Trophoblast cell (in vitro differentiated cells and primary cell): ENCODE results near the gene TCTA.

ENCODE experiments used
- DNase-seq, 2 donors: peaks; one replicate each; pipeline ENCODE4 v3.0.0-alpha.2; 2016
- H2AFZ ChIP-seq: 2 replicates; pipeline ENCODE4 v1.6.1; 2013; ENCODE audit warnings: low read length, moderate library complexity, mild to moderate bottlenecking; ENCODE audit not compliant: insufficient read depth, poor library complexity
- H2AK5ac ChIP-seq: 2 replicates; pipeline ENCODE4 v1.6.1; 2013; ENCODE audit warnings: mild to moderate bottlenecking, low read length
- H2BK120ac ChIP-seq: 2 replicates; pipeline ENCODE4 v1.6.1; 2013; ENCODE audit warnings: low read length, mild to moderate bottlenecking, moderate library complexity; ENCODE audit not compliant: insufficient read depth, poor library complexity
- H2BK12ac ChIP-seq: 2 replicates; pipeline ENCODE4 v1.6.1; 2013; ENCODE audit warnings: mild to moderate bottlenecking, low read length, moderate library complexity
- H2BK5ac ChIP-seq: 2 replicates; pipeline ENCODE4 v1.6.1; 2013; ENCODE audit warnings: low read length, low read depth, moderate library complexity, mild to moderate bottlenecking; ENCODE audit not compliant: poor library complexity
- H3K14ac ChIP-seq: 2 replicates; pipeline ENCODE4 v1.6.1; 2013; ENCODE audit warnings: mild to moderate bottlenecking, low read length
- H3K18ac ChIP-seq: 2 replicates; pipeline ENCODE4 v1.6.1; 2013; ENCODE audit warnings: mild to moderate bottlenecking, low read length
- H3K23ac ChIP-seq: 2 replicates; pipeline ENCODE4 v1.6.1; 2013; ENCODE audit warnings: low read length
- H3K27ac ChIP-seq: 2 replicates; pipeline ENCODE4 v1.5.1; 2013; ENCODE audit warnings: low read depth, mild to moderate bottlenecking, inconsistent platforms, low read length, moderate library complexity
- H3K27me3 ChIP-seq: 2 replicates; pipeline ENCODE4 v1.6.1; 2013; ENCODE audit warnings: inconsistent platforms, mild to moderate bottlenecking, low read length, moderate library complexity; ENCODE audit not compliant: insufficient read depth
- H3K36me3 ChIP-seq, 2 experiments: 1 replicate in 1 of 2; 2 replicates in 1 of 2; pipeline ENCODE4 v1.6.1; 2013; ENCODE audit warnings: low read length in 2 of 2, mild to moderate bottlenecking in 2 of 2, moderate library complexity in 1 of 2; ENCODE audit not compliant: insufficient read depth in 2 of 2, control insufficient read depth in 1 of 2
- H3K4ac ChIP-seq: 2 replicates; pipeline ENCODE4 v1.6.1; 2013; ENCODE audit warnings: low read depth, mild to moderate bottlenecking, low read length, moderate library complexity
- H3K4me1 ChIP-seq, 2 experiments: 1 replicate in 1 of 2; 2 replicates in 1 of 2; pipeline ENCODE4 v1.6.1; 2013; ENCODE audit warnings: low read length in 2 of 2, mild to moderate bottlenecking in 2 of 2, moderate library complexity in 1 of 2; ENCODE audit not compliant: insufficient read depth in 2 of 2, control insufficient read depth in 1 of 2
- H3K4me2 ChIP-seq: 2 replicates; pipeline ENCODE4 v1.6.1; 2013; ENCODE audit warnings: inconsistent platforms, mild to moderate bottlenecking, low read length, moderate library complexity
- H3K4me3 ChIP-seq: 2 replicates; pipeline ENCODE4 v1.5.1; 2013; ENCODE audit warnings: mild to moderate bottlenecking, low read depth, low read length, inconsistent platforms
- H3K79me1 ChIP-seq: one replicate; pipeline ENCODE4 v1.6.1; 2013; ENCODE audit warnings: low read length
- H3K79me2 ChIP-seq: 2 replicates; pipeline ENCODE4 v1.6.1; 2013; ENCODE audit warnings: low read length, mild to moderate bottlenecking; ENCODE audit not compliant: control insufficient read depth, insufficient read depth, poor library complexity
- H3K9ac ChIP-seq: 2 replicates; pipeline ENCODE4 v1.6.1; 2013; ENCODE audit warnings: mild to moderate bottlenecking, low read length
- H3K9me3 ChIP-seq: 2 replicates; pipeline ENCODE4 v1.6.1; 2013; ENCODE audit warnings: low read depth, mild to moderate bottlenecking, control low read depth, inconsistent platforms, low read length; ENCODE audit not compliant: insufficient read depth
- H4K12ac ChIP-seq: 2 replicates; pipeline ENCODE4 v1.6.1; 2013; ENCODE audit warnings: low read depth, mild to moderate bottlenecking, low read length, moderate library complexity
- H4K8ac ChIP-seq: 2 replicates; pipeline ENCODE4 v1.6.1; 2013; ENCODE audit warnings: low read depth, mild to moderate bottlenecking, low read length, moderate library complexity
- H4K91ac ChIP-seq: one replicate; pipeline ENCODE4 v1.6.1; 2013; ENCODE audit warnings: low read depth, mild to moderate bottlenecking, low read length, moderate library complexity
- WGBS: extraction: QIAGEN DNeasy Blood & Tissue Kit; methylation state at CpG from one replicate; pipeline ENCODE4 v1.1.7; 2013; ENCODE audit warnings: missing lambda C conversion rate; ENCODE audit not compliant: insufficient read length, insufficient coverage; ENCODE audit errors: extremely low coverage; 5-methylcytosine and 5-hydroxymethylcytosine counted together

Gene TCTA

DNA sequence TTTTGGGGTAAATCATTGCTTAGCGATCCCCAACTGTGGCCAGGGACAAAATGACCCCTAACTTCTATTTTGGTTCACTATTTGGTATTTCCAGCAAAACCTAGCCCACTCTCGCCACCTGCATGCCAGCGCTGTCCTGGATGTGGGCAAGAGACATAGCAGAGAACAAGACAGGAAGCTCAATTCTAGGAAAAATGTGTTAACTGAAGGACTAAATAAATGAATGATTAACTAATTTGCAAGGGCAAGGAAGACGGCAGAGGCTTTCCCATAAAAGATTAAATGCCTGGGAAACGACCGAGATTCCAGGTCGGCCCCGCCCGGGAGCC is 16.5 kb downstream of the TCTA start:
- Histone ChIP-seq H3K4ac (peak overlapping the region; percentile 95), H3K79me1 (peaks cover 5% of the 10 kb centered on the region), H2BK12ac (no peak overlapping the region), H3K18ac (peak overlapping the region; percentile 100), H2AK5ac (no peak overlapping the region), H3K4me3 (peak overlapping the region; percentile 91), H3K4me1 (no peaks in the 10 kb centered on the region), H3K14ac (peak overlapping the region; percentile 100), H3K36me3 (peaks cover 18 to 20% of the 10 kb centered on the region in 2 experiments), H3K79me2 (peaks cover 2% of the 10 kb centered on the region), H4K12ac (peak overlapping the region; percentile 99), H3K9ac (peak overlapping the region; percentile 82), H3K9me3 (no peaks in the 10 kb centered on the region), H2AFZ (peak overlapping the region; percentile 97), H3K27me3 (no peaks in the 10 kb centered on the region), H3K23ac (no peak overlapping the region), H2BK120ac (peak overlapping the region; percentile 99), H3K4me2 (peak overlapping the region; percentile 89), H3K27ac (no peak overlapping the region), H4K91ac (peak overlapping the region; percentile 91), H4K8ac (peak overlapping the region; percentile 100), H2BK5ac (peak overlapping the region; percentile 88)
- WGBS = no CpG with 5 or more reads among the region's 9 CpGs
- no peak for DNase-seq

DNA sequence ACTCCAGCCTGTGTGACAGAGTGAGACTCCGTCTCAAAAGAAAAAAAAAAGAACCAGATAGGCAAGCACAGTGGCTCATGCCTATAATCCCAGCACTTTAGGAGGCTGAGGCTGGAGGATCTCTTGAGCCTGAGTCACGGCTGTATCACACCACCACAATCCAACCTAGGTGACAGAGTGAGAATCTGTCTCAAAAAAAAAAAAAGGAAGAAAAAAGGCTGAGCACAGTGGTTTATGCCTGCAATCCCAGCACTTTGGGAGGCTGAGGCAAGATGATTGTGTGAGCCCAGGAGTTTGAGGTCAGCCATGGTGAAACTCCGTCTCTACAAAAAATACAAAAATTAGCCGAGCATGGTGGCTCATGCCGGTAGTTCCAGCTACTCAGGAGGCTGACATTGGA is 22.5 kb downstream of the TCTA start:
- WGBS = no CpG with 5 or more reads among the region's 5 CpGs
- H3K9ac ChIP-seq = no peak overlapping the region
- H3K23ac ChIP-seq = no peak overlapping the region
- no peak overlapping the region for H2AK5ac ChIP-seq
- no peak overlapping the region for H2AFZ ChIP-seq
- H3K9me3 ChIP-seq = no peaks in the 10 kb centered on the region
- H2BK5ac ChIP-seq = no peak overlapping the region
- no peak overlapping the region for H2BK12ac ChIP-seq
- H3K27ac ChIP-seq = no peak overlapping the region
- H4K12ac ChIP-seq = no peak overlapping the region
- H3K27me3 ChIP-seq = no peaks in the 10 kb centered on the region
- no peak overlapping the region for H3K4me2 ChIP-seq
- H3K79me1 ChIP-seq = no peaks in the 10 kb centered on the region
- peak; percentile 60 to 61 for DNase-seq
- H3K14ac ChIP-seq = no peak overlapping the region
- no peaks in the 10 kb centered on the region for H3K4me1 ChIP-seq
- H3K79me2 ChIP-seq = no peaks in the 10 kb centered on the region
- H3K4ac ChIP-seq = no peak overlapping the region
- H4K91ac ChIP-seq = no peak overlapping the region
- no peaks in the 10 kb centered on the region for H3K36me3 ChIP-seq
- H3K18ac ChIP-seq = no peak overlapping the region
- no peak overlapping the region for H2BK120ac ChIP-seq
- H4K8ac ChIP-seq = no peak overlapping the region
- H3K4me3 ChIP-seq = no peak overlapping the region

- H3K14ac ChIP-seq = no peak overlapping the region
- H4K8ac ChIP-seq = no peak overlapping the region
- H3K27me3 ChIP-seq = no peaks in the 10 kb centered on the region
- no peak overlapping the region for H2AFZ ChIP-seq
- no peak overlapping the region for H3K23ac ChIP-seq
- H2BK120ac ChIP-seq = no peak overlapping the region
- H3K79me1 ChIP-seq = peaks cover 6% of the 10 kb centered on the region
- H3K27ac ChIP-seq = no peak overlapping the region
- H3K4me2 ChIP-seq = no peak overlapping the region
- no peaks in the 10 kb centered on the region for H3K79me2 ChIP-seq
- H2AK5ac ChIP-seq = no peak overlapping the region
- no peak overlapping the region for H4K12ac ChIP-seq
- H3K9me3 ChIP-seq = no peaks in the 10 kb centered on the region
- H2BK12ac ChIP-seq = no peak overlapping the region
- H3K4me1 ChIP-seq = peaks cover 2 to 4% of the 10 kb centered on the region in 2 experiments
- no peak overlapping the region for H3K9ac ChIP-seq
- no peaks in the 10 kb centered on the region for H3K36me3 ChIP-seq
- H3K4ac ChIP-seq = no peak overlapping the region
- DNase-seq = peak; percentile 71 to 82
- H2BK5ac ChIP-seq = no peak overlapping the region
- no peak overlapping the region for H3K18ac ChIP-seq
- no CpG with 5 or more reads among the region's 5 CpGs for WGBS
- peak overlapping the region; percentile 14 for H4K91ac ChIP-seq
- H3K4me3 ChIP-seq = no peak overlapping the region
Observed at GRCh38 chr3:49445391-49445790, 33.2 kb downstream of the TCTA start.

- no peak overlapping the region for H4K91ac ChIP-seq
- DNase-seq = no peak
- H3K4ac ChIP-seq = no peak overlapping the region
- H4K12ac ChIP-seq = no peak overlapping the region
- no peak overlapping the region for H3K4me3 ChIP-seq
- H3K4me1 ChIP-seq = peaks cover 13 to 17% of the 10 kb centered on the region in 2 experiments
- no peak overlapping the region for H2AK5ac ChIP-seq
- no peak overlapping the region for H2BK12ac ChIP-seq
- WGBS = no CpG with 5 or more reads among the region's 4 CpGs
- no peak overlapping the region for H2BK5ac ChIP-seq
- peaks cover 14% of the 10 kb centered on the region for H3K79me1 ChIP-seq
- no peaks in the 10 kb centered on the region for H3K36me3 ChIP-seq
- no peak overlapping the region for H4K8ac ChIP-seq
- no peak overlapping the region for H3K23ac ChIP-seq
- H3K79me2 ChIP-seq = peaks cover 3% of the 10 kb centered on the region
- no peak overlapping the region for H3K9ac ChIP-seq
- no peaks in the 10 kb centered on the region for H3K9me3 ChIP-seq
- no peak overlapping the region for H3K27ac ChIP-seq
- no peak overlapping the region for H3K18ac ChIP-seq
- no peaks in the 10 kb centered on the region for H3K27me3 ChIP-seq
- no peak overlapping the region for H2AFZ ChIP-seq
- H2BK120ac ChIP-seq = no peak overlapping the region
- no peak overlapping the region for H3K4me2 ChIP-seq
- H3K14ac ChIP-seq = no peak overlapping the region
Observed at GRCh38 chr3:49453621-49454020, 41.4 kb downstream of the TCTA start.
